Pancreas (tissue), 10 donors: ENCODE results near the gene SLC25A12. TPM values are rescaled to one million over a fixed set of nuclear protein-coding genes. Genes with fewer than 3 reads are reported as not detected.

Source experiments
- ATAC-seq, 4 donors: fragments of 200-7000 bp; cut with Tn5 transposase; one replicate each; pipeline versions ENCODE4 v1.8.0 to v1.9.1; 2020; ENCODE audit warnings: mild to moderate bottlenecking in 4 of 4, moderate library complexity in 4 of 4
- DNase-seq, 6 donors: peaks; one replicate each; pipeline ENCODE4 v3.0.0-alpha.2; 2020
- FAIRE-seq: peaks from 2 replicates; lab custom pipeline; 2012; peaks lifted over from hg19 to GRCh38; lab: Jason Lieb, UNC
- H3K27ac ChIP-seq, 4 donors: fragments of 200-600 bp; sonication (generic); 1 replicate in 3 of 4; 2 replicates in 1 of 4; pipeline versions ENCODE4 v1.5.0 to v1.8.0; 2020
- H3K27me3 ChIP-seq, 4 donors: fragments of 200-600 bp; one replicate each; pipeline ENCODE4 v1.8.0; 2021
- H3K36me3 ChIP-seq, 3 donors: fragments of 200-600 bp; sonication (generic) in 1 of 3; one replicate each; pipeline versions ENCODE4 v1.5.0 to v1.8.0; 2020 to 2021
- H3K4me1 ChIP-seq, 3 donors: fragments of 200-600 bp; one replicate each; pipeline ENCODE4 v1.8.0; 2021
- H3K4me3 ChIP-seq, 4 donors: fragments of 200-600 bp; sonication (generic) in 2 of 4; one replicate each; pipeline versions ENCODE4 v1.5.0 to v1.8.0; 2020 to 2021
- H3K9me3 ChIP-seq, 4 donors: fragments of 200-600 bp; one replicate each; pipeline ENCODE4 v1.8.0; 2021
- CTCF ChIP-seq, 4 donors: fragments of 200-600 bp; sonication (generic) in 3 of 4; IDR thresholded peaks; one replicate each; pipeline versions ENCODE4 v1.5.0 to v1.8.0; 2021; ENCODE audit warnings: antibody characterized with exemption in 4 of 4
- WGBS, 2 donors: extraction: QIAGEN DNeasy Blood & Tissue Kit; methylation state at CpG; one replicate each; pipeline ENCODE4 v1.1.7; 2013; 5-methylcytosine and 5-hydroxymethylcytosine counted together
- intact Hi-C, 3 donors: fragments of 100-400 bp; cut with DNase I; formaldehyde crosslinking; loops; one replicate each; pipeline versions ENCODE4 v1.11.1 to v1.14.2; 2022
- polyA plus RNA-seq, 2 donors: library from polyadenylated mRNA; stranded (reverse); fragments of 200-250 nt; gene quantifications; one replicate each; pipeline ENCODE4 v1.2.3, GENCODE V29; 2013
- total RNA-seq, 6 donors: library from RNA; stranded (reverse); fragmentation: NEBNext Ultra II Directional in 4 of 6; extraction: Animal tissue kit (Norgen Biotek cat#: 25700) in 4 of 6; gene quantifications; one replicate each; pipeline versions ENCODE4 v1.2.1 to v1.2.4, GENCODE V29; 2021 to 2023
- donor health status: healthy with polysubstance abuse.
- donor health status: DM: no; HTN: no; CAD: no; lungs with moderate emphysema.
- donor health status: DM: no; HTN: no; CAD: no.
- donor health status: control.
- donor health status: control.
- donor health status: Bipolar disorder and iron deficiency.
- donor health status: DM: yes; HTN: yes; CAD: no.
- donor health status: DM: no; HTN: no; CAD: no.
- donor health status: DM: no; HTN: no; CAD: no.
- donor health status: DM: yes; HTN: yes; CAD: no.

Gene SLC25A12
- total and polyA plus RNA-seq, 8 donors, result 1.7 to 8.9 (median 3.0) TPM

DNA sequence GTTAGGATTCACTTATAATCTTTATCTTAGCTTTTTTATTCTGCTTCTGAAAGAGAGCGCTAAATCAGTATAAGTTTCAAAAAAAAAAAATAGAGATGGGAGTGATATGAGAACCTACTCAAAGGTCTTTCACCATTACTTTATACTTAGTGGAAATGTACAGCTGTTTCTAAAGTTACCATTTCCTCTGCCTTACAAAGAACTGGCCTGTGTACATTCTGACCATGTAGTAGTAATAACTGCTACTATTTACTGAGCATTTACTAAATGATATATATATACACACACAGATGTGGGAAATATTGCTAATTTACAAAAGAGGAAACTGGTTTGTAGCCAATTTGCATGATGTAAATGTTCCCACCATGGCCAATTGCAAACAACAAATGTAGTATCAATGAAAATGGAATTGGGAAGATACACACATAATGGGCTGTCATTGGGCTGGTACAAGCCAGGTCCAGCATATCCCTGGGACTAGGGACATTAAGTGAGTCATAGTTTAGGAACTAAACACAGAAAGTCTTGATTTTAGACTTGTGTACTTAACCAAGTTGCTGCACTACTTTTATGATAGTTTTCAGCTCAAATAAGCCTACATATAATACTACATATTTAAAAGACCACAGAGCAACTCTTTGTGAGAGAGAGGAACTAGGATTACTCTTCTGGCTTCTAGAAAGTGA lies 139.6 kb downstream of the SLC25A12 start:
- TF ChIP-seq CTCF (IDR thresholded peaks at IDR 0.05), result no peak
- FAIRE-seq (no peak), ATAC-seq (no peak), DNase-seq (no peak)
- H3K27me3 ChIP-seq, result no peaks in the 10 kb centered on the region
- H3K4me1 ChIP-seq, result no peaks in the 10 kb centered on the region
- H3K27ac ChIP-seq, result no peak overlapping the region
- H3K4me3 ChIP-seq, result no peak overlapping the region
- no peaks in the 10 kb centered on the region for H3K9me3 ChIP-seq
- WGBS, 2 donors, result 89 to 96% methylated on average over 1 of the region's 1 CpG
- intact Hi-C loops, result no loop called here
- peaks cover 0 to 19% (median 0%) of the 10 kb centered on the region in 3 donors for H3K36me3 ChIP-seq

GRCh38 chr2:171747371-171747770 lies 146.7 kb downstream of the SLC25A12 start:
- intact Hi-C loops, result no loop called here
- Histone ChIP-seq H3K36me3 (peaks cover 0 to 51% (median 18%) of the 10 kb centered on the region in 3 donors), H3K27me3 (no peaks in the 10 kb centered on the region), H3K4me1 (no peaks in the 10 kb centered on the region), H3K9me3 (no peaks in the 10 kb centered on the region), H3K27ac (no peak overlapping the region), H3K4me3 (no peak overlapping the region)
- FAIRE-seq (no peak), ATAC-seq (no peak), DNase-seq (no peak)
- TF ChIP-seq CTCF (IDR thresholded peaks at IDR 0.05), result no peak
- WGBS, 2 donors, result 80 to 87% methylated on average over 3 of the region's 3 CpGs

GRCh38 chr2:171745806-171746205 lies 148.2 kb downstream of the SLC25A12 start:
- FAIRE-seq, result no peak
- no peak for ATAC-seq
- H3K27me3 ChIP-seq, result no peaks in the 10 kb centered on the region
- no peak for TF ChIP-seq CTCF (IDR thresholded peaks at IDR 0.05)
- 88 to 89% methylated on average over 4 of the region's 4 CpGs for whole genome bisulfite sequencing, 2 donors
- peaks cover 0 to 45% (median 18%) of the 10 kb centered on the region in 3 donors for H3K36me3 ChIP-seq
- H3K9me3 ChIP-seq, result no peaks in the 10 kb centered on the region
- no peaks in the 10 kb centered on the region for H3K4me1 ChIP-seq
- no peak overlapping the region for H3K4me3 ChIP-seq
- H3K27ac ChIP-seq, result no peak overlapping the region
- intact Hi-C loops, result no loop called here
- DNase-seq, result no peak

- intact Hi-C loops, result no loop called here
- 82 to 97% methylated on average over 1 of the region's 1 CpG for WGBS, 2 donors
- H3K27me3 ChIP-seq, result no peaks in the 10 kb centered on the region
- peaks cover 0 to 45% (median 18%) of the 10 kb centered on the region in 3 donors for H3K36me3 ChIP-seq
- DNase-seq (no peak), FAIRE-seq (no peak), ATAC-seq (no peak)
- H3K27ac ChIP-seq, result no peak overlapping the region
- H3K9me3 ChIP-seq, result no peaks in the 10 kb centered on the region
- TF ChIP-seq CTCF (IDR thresholded peaks at IDR 0.05), result no peak
- H3K4me1 ChIP-seq, result no peaks in the 10 kb centered on the region
- no peak overlapping the region for H3K4me3 ChIP-seq
Observed at GRCh38 chr2:171745141-171745540, 148.9 kb downstream of the SLC25A12 start.

- Histone ChIP-seq H3K36me3 (peaks cover 0 to 38% (median 14%) of the 10 kb centered on the region in 3 donors), H3K9me3 (no peaks in the 10 kb centered on the region), H3K4me1 (no peaks in the 10 kb centered on the region), H3K27me3 (no peaks in the 10 kb centered on the region), H3K27ac (no peak overlapping the region), H3K4me3 (no peak overlapping the region)
- FAIRE-seq, result no peak
- no peak for TF ChIP-seq CTCF (IDR thresholded peaks at IDR 0.05)
- no peak for DNase-seq
- no peak for ATAC-seq
- 74 to 90% methylated on average over 1 of the region's 1 CpG for WGBS, 2 donors
- intact Hi-C loops, result no loop called here
Observed at GRCh38 chr2:171742760-171743159, 151.3 kb downstream of the SLC25A12 start.
